Anterior cingulate cortex (tissue), 58 donors: ENCODE data around the gene PGBD5.
A peak's percentile ranks its signal among the peaks of the same experiment; 100 is the strongest.

Experiments used
- DNase-seq, 58 donors: peaks; one replicate each; lab custom pipeline; 2025; lab: John Stamatoyannopoulos, UW

The PGBD5 gene

GRCh38 chr1:230399321-230400006 lies 26.7 kb downstream of the PGBD5 start:
- peak in 28 of 58 donors; percentile 31 to 79 (median 58) for DNase-seq

- DNase-seq, result no peak
Observed at GRCh38 chr1:230398856-230399255, 27.3 kb downstream of the PGBD5 start.

GRCh38 chr1:230396966-230397365 lies 29.2 kb downstream of the PGBD5 start:
- no peak for DNase-seq

GRCh38 chr1:230395932-230396331 lies 30.2 kb downstream of the PGBD5 start:
- no peak for DNase-seq

GRCh38 chr1:230394741-230395140 lies 31.4 kb downstream of the PGBD5 start:
- DNase-seq, result no peak

GRCh38 chr1:230394134-230394533 lies 32.0 kb downstream of the PGBD5 start:
- no peak for DNase-seq

- no peak for DNase-seq
Observed at GRCh38 chr1:230393722-230394121, 32.4 kb downstream of the PGBD5 start.

- no peak for DNase-seq
Observed at GRCh38 chr1:230392920-230393521, 33.1 kb downstream of the PGBD5 start.

GRCh38 chr1:230392536-230392909 lies 33.6 kb downstream of the PGBD5 start:
- no peak for DNase-seq

- no peak for DNase-seq
Observed at GRCh38 chr1:230391776-230392535, 34.2 kb downstream of the PGBD5 start.

- no peak for DNase-seq
Observed at GRCh38 chr1:230390371-230390770, 35.8 kb downstream of the PGBD5 start.

- DNase-seq, result no peak
Observed at GRCh38 chr1:230387876-230388275, 38.3 kb downstream of the PGBD5 start.

- no peak for DNase-seq
Observed at GRCh38 chr1:230387296-230387695, 38.8 kb downstream of the PGBD5 start.

- no peak for DNase-seq
Observed at GRCh38 chr1:230386637-230387262, 39.4 kb downstream of the PGBD5 start.

GRCh38 chr1:230385930-230386329 lies 40.2 kb downstream of the PGBD5 start:
- DNase-seq, result no peak

GRCh38 chr1:230385158-230385450 lies 41.0 kb downstream of the PGBD5 start:
- DNase-seq, result no peak

- no peak for DNase-seq
Observed at GRCh38 chr1:230384380-230385157, 41.6 kb downstream of the PGBD5 start.

- DNase-seq, result no peak
Observed at GRCh38 chr1:230383425-230383824, 42.7 kb downstream of the PGBD5 start.

GRCh38 chr1:230382001-230382491 lies 44.1 kb downstream of the PGBD5 start:
- peak in 3 of 58 donors; percentile 21 to 31 (median 23) for DNase-seq

GRCh38 chr1:230381585-230381984 lies 44.5 kb downstream of the PGBD5 start:
- DNase-seq, result peak in 1 of 58 donors; percentile 21
